ENCODE results near the gene UNCX. TPM values are rescaled to one million over a fixed set of nuclear protein-coding genes. Genes with fewer than 3 reads are reported as not detected.

The UNCX gene
- total RNA-seq, 1 experiment from 2014 or later: 1.9 TPM

GRCh38 chr7:1229956-1230355, 2.7 kb upstream of the UNCX start:
- no TSS peak for BruUV-seq (replicated peaks)
- TF ChIP-seq CTCF (conservative IDR thresholded peaks at IDR 0.05; ENCODE audit: low read depth, low read length) (no peak), EZH2 (IDR thresholded peaks at IDR 0.05; ENCODE audit: borderline replicate concordance, low read depth, low read length, poor library complexity, severe bottlenecking) (no peak)
- ChIA-PET CTCF (interaction anchor here (0.6 kb wide), 1 partner anchor 32 kb away, joined by 5 read pairs; no protein-coding TSS in a partner anchor), POLR2A (ENCODE audit: low non-redundant PET) (no interaction called here)
- Histone ChIP-seq H3K27ac (ENCODE audit: low read depth, low read length, poor library complexity, severe bottlenecking) (no peak overlapping the region), H3K9me3 (ENCODE audit: low read depth, low read length, poor library complexity, severe bottlenecking) (no peaks in the 10 kb centered on the region), H3K27me3 (replicated peaks; ENCODE audit: insufficient read depth, low read depth, low read length, poor library complexity) (peaks cover 23% of the 10 kb centered on the region), H3K4me1 (ENCODE audit: insufficient read depth, low read length, poor library complexity, severe bottlenecking) (peaks cover 69% of the 10 kb centered on the region), H3K4me3 (ENCODE audit: low read depth, low read length, poor library complexity, severe bottlenecking) (no peak overlapping the region), H3K36me3 (ENCODE audit: insufficient read depth, low read length, poor library complexity, severe bottlenecking) (no peaks in the 10 kb centered on the region)
- DNase-seq (ENCODE audit: low spot score): peak; percentile 74
- intact Hi-C loops (cut with micrococcal nuclease; ENCODE audit: unreplicated experiment): loop anchor here (5.0 kb wide), 2 partner anchors 62 to 202 kb away; no protein-coding TSS in a partner anchor

GRCh38 chr7:1230411-1231213, 2.1 kb upstream of the UNCX start:
- Histone ChIP-seq H3K4me1 (ENCODE audit: insufficient read depth, low read length, poor library complexity, severe bottlenecking) (peaks cover 73% of the 10 kb centered on the region), H3K9me3 (ENCODE audit: low read depth, low read length, poor library complexity, severe bottlenecking) (no peaks in the 10 kb centered on the region), H3K4me3 (ENCODE audit: low read depth, low read length, poor library complexity, severe bottlenecking) (no peak overlapping the region), H3K27me3 (replicated peaks; ENCODE audit: insufficient read depth, low read depth, low read length, poor library complexity) (peaks cover 30% of the 10 kb centered on the region), H3K27ac (ENCODE audit: low read depth, low read length, poor library complexity, severe bottlenecking) (no peak overlapping the region), H3K36me3 (ENCODE audit: insufficient read depth, low read length, poor library complexity, severe bottlenecking) (no peaks in the 10 kb centered on the region)
- CTCF ChIA-PET: interaction anchor here (0.6 kb wide), 1 partner anchor 32 kb away, joined by 5 read pairs; no protein-coding TSS in a partner anchor
- TF ChIP-seq CTCF (conservative IDR thresholded peaks at IDR 0.05; ENCODE audit: low read depth, low read length) (no peak), EZH2 (IDR thresholded peaks at IDR 0.05; ENCODE audit: borderline replicate concordance, low read depth, low read length, poor library complexity, severe bottlenecking) (no peak)
- no TSS peak for BruUV-seq (replicated peaks)
- POLR2A ChIA-PET (ENCODE audit: low non-redundant PET): no interaction called here
- no peak for DNase-seq (ENCODE audit: low spot score)
- intact Hi-C loops (cut with micrococcal nuclease; ENCODE audit: unreplicated experiment): no loop called here

GRCh38 chr7:1231214-1232102, 1.2 kb upstream of the UNCX start:
- Histone ChIP-seq H3K4me3 (ENCODE audit: low read depth, low read length, poor library complexity, severe bottlenecking) (peak overlapping the region; percentile 31), H3K27me3 (replicated peaks; ENCODE audit: insufficient read depth, low read depth, low read length, poor library complexity) (peaks cover 32% of the 10 kb centered on the region)

More at GRCh38 chr7:1231214-1232102, 1.2 kb upstream of the UNCX start:
- H3K36me3 ChIP-seq (ENCODE audit: insufficient read depth, low read length, poor library complexity, severe bottlenecking): no peaks in the 10 kb centered on the region
- intact Hi-C loops (cut with micrococcal nuclease; ENCODE audit: unreplicated experiment): no loop called here
- DNase-seq (ENCODE audit: low spot score): peak; percentile 59
- no peaks in the 10 kb centered on the region for H3K9me3 ChIP-seq (ENCODE audit: low read depth, low read length, poor library complexity, severe bottlenecking)
- no TSS peak for BruUV-seq (replicated peaks)
- TF ChIP-seq EZH2 (IDR thresholded peaks at IDR 0.05; ENCODE audit: borderline replicate concordance, low read depth, low read length, poor library complexity, severe bottlenecking) (peak; percentile 49), CTCF (conservative IDR thresholded peaks at IDR 0.05; ENCODE audit: low read depth, low read length) (no peak)
- POLR2A ChIA-PET (ENCODE audit: low non-redundant PET): no interaction called here
- CTCF ChIA-PET: no interaction called here
- H3K4me1 ChIP-seq (ENCODE audit: insufficient read depth, low read length, poor library complexity, severe bottlenecking): peaks cover 67% of the 10 kb centered on the region
- H3K27ac ChIP-seq (ENCODE audit: low read depth, low read length, poor library complexity, severe bottlenecking): peak overlapping the region; percentile 15
